Activated T-cell treated with anti-CD3 and anti-CD28 coated beads, Interleukin-2, amount 50 U/mL, for 4 hours (primary cell): ENCODE measurements around the gene GDF15. TPM values are rescaled to one million over a fixed set of nuclear protein-coding genes. Genes with fewer than 3 reads are reported as not detected.
"Not testable (repeated sequence)": the region's sequence is repeated elsewhere in the genome, so short reads cannot be mapped to it uniquely, and the experiment has no call there.

Source experiments
- ATAC-seq, 2 donors: fragments of 200-7000 bp; cut with Tn5 transposase; one replicate each; pipeline ENCODE4 v1.10.0; 2021
- DNase-seq: peaks from one replicate; pipeline ENCODE4 v3.0.0-alpha.2; 2020
- H3K27me3 Mint-ChIP-seq: one replicate; pipeline ENCODE4 v1.8.0; 2021; ENCODE audit warnings: low read depth, mixed read lengths
- H3K36me3 Mint-ChIP-seq: one replicate; pipeline ENCODE4 v1.8.0; 2022; ENCODE audit warnings: mixed read lengths; ENCODE audit not compliant: insufficient read depth
- H3K4me1 Mint-ChIP-seq: one replicate; pipeline ENCODE4 v1.8.0; 2021; ENCODE audit warnings: low read depth, mixed read lengths
- H3K4me3 Mint-ChIP-seq: one replicate; pipeline ENCODE4 v1.8.0; 2021; ENCODE audit warnings: mild to moderate bottlenecking, moderate library complexity, mixed read lengths
- H3K9me3 Mint-ChIP-seq: one replicate; pipeline ENCODE4 v1.8.0; 2021; ENCODE audit warnings: mixed read lengths
- total RNA-seq, 3 donors: library from RNA; stranded (reverse); gene quantifications; one replicate each; pipeline ENCODE4 v1.2.1, GENCODE V29; 2021

GDF15 gene
- total RNA-seq, 3 donors from 2014 or later = 0.53 to 0.71 (median 0.56) TPM

DNA sequence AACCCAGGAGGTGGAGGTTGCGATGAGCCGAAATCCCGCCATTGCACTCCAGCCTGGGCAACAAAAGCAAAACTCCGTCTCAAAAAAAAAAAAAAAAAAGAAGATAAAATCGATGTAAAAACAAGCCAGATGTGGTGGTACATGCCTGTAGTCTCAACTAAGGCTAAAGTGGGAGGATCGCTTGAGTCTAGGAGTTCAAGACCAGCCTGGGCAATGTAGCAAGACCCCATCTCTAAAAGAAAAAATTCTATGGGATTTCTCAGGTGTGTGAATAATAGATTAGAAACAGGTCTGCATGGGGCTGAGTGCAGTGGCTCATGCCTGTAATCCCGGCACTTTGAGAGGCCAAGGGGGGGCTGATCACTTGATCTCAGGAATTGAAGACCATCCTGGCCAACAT, 34.4 kb upstream of the GDF15 start:
- H3K9me3 Mint-ChIP-seq = no peaks in the 10 kb centered on the region
- no peak for DNase-seq
- H3K4me3 Mint-ChIP-seq = no peak overlapping the region
- H3K4me1 Mint-ChIP-seq = no peaks in the 10 kb centered on the region
- peaks cover 25% of the 10 kb centered on the region for H3K36me3 Mint-ChIP-seq
- no peak for ATAC-seq
- no peaks in the 10 kb centered on the region for H3K27me3 Mint-ChIP-seq

DNA sequence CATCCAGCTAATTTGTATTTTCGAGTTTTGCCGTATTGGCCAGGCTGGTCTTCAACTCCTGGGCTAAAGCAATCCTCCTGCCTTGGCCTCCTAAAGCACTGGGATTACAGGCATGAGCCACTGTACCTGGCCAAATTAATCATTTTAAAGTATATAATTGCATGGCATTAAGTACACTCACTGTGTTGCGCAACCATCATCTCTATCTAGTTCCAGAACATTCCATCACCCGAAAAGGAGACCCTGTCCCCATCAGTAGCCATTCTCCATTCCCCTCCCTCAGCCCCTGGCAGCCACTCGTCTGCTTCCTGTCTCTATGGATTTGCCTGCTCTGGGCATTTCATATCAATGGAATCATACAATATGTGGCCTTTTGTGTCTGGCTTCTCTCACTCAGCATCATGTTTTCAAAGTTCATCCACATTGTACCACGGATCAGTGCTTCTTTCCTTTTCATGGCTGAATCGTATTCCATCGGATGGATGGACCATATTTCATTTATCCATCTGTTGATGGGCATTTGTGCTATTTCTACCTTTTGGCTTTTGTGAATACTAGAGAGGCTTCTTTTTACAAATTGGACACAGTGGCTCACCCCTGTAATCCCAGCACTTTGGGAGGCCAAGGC, 32.5 kb upstream of the GDF15 start:
- no peaks in the 10 kb centered on the region for H3K4me1 Mint-ChIP-seq
- DNase-seq = no peak
- peaks cover 19% of the 10 kb centered on the region for H3K36me3 Mint-ChIP-seq
- no peak for ATAC-seq
- no peaks in the 10 kb centered on the region for H3K27me3 Mint-ChIP-seq
- no peaks in the 10 kb centered on the region for H3K9me3 Mint-ChIP-seq
- H3K4me3 Mint-ChIP-seq = no peak overlapping the region

DNA sequence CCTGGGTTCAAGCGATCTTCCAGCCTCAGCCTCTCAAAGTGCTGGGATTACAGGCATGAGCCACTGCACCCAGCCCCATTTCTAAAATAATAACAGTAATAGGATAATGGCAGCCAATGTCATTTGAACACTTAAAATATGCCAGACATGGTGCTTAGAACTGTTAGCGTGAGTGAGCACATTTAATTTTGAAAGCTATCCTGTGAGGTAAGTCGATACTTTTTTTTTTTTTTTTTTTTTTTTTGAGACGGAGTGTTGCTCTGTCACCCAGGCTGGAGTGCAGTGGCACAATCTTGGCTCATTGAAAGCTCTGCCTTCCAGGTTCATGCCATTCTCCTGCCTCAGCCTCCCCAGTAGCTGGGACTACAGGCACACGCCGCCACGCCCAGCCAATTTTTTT, 31.2 kb upstream of the GDF15 start:
- not testable (repeated sequence) for H3K4me3 Mint-ChIP-seq, H3K27me3 Mint-ChIP-seq, DNase-seq, H3K4me1 Mint-ChIP-seq, ATAC-seq, H3K9me3 Mint-ChIP-seq
- H3K36me3 Mint-ChIP-seq = peaks cover 28% of the 10 kb centered on the region

DNA sequence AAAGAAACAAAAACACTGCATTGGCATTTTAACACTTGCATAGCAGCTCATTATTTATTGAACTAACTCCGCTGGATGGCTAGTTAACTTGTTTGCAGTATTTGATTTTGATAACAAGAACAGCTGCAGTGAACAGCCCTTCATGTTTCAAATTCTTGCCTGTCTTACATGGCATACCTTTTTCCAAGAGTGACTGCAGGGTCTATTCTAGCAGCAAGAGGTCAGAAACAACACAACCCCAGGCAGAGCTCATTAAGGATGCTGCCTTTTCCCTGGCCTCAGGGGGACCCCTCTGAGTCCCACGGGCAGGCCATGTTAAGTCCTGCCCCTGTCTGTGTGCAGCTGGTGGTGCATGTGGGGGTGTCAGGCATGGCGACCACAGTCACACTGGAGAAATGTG, 28.9 kb upstream of the GDF15 start:
- no peaks in the 10 kb centered on the region for H3K27me3 Mint-ChIP-seq
- DNase-seq = no peak
- peaks cover 27% of the 10 kb centered on the region for H3K36me3 Mint-ChIP-seq
- H3K9me3 Mint-ChIP-seq = no peaks in the 10 kb centered on the region
- no peak overlapping the region for H3K4me3 Mint-ChIP-seq
- ATAC-seq = no peak
- H3K4me1 Mint-ChIP-seq = no peaks in the 10 kb centered on the region

DNA sequence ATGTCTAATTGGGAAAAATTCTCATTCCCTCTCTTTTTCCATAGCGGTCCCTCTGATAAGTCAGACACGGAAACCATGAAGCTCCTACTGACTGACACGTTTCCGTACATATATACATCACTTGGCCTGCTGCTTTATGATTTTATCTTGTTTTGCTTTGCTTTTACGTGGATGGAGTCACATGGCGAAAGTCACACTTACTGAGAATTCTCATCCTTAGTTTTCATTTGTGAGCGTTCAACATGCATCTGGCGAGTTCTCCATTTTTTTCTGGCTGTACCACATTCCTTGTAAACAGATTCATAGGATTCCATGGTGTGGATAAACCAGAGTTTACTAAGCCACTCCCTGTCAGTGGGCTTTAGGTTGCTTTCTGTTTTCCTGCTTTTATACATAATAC, 24.3 kb upstream of the GDF15 start:
- ATAC-seq (no peak), DNase-seq (no peak)
- Mint-ChIP-seq H3K27me3 (no peaks in the 10 kb centered on the region), H3K4me3 (no peak overlapping the region), H3K9me3 (no peaks in the 10 kb centered on the region), H3K36me3 (peaks cover 36% of the 10 kb centered on the region), H3K4me1 (no peaks in the 10 kb centered on the region)

DNA sequence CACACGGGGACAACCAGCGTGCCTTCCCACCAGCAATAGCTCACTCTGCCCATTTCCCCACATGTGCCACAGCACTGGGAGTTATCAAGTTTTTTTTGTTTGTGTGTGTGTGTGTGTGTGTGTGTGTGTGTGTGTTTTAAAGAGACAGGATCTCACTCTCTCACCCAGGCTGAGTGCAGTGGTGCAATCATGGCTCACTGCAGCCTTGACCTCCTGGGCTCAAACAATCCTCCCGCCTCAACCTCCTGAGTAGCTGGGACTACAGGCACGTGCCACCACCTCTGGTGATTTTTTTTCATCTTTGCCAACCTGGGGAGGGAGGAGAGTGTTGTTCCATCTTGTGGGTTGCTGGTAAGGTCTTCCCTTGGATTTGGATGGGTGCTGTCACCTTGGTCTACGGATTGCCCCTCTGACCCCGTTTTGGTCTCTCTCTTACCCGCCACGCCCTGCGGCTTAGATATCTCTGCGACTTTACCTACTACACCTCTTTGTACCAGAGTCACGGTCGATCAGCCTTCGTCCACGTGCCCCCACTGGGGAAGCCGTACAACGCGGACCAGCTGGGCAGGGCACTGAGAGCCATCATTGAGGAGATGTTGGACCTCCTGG, 22.9 kb upstream of the GDF15 start:
- no peaks in the 10 kb centered on the region for H3K27me3 Mint-ChIP-seq
- no peak for ATAC-seq
- no peak for DNase-seq
- H3K9me3 Mint-ChIP-seq = no peaks in the 10 kb centered on the region
- H3K4me3 Mint-ChIP-seq = no peak overlapping the region
- no peaks in the 10 kb centered on the region for H3K4me1 Mint-ChIP-seq
- H3K36me3 Mint-ChIP-seq = peaks cover 36% of the 10 kb centered on the region

DNA sequence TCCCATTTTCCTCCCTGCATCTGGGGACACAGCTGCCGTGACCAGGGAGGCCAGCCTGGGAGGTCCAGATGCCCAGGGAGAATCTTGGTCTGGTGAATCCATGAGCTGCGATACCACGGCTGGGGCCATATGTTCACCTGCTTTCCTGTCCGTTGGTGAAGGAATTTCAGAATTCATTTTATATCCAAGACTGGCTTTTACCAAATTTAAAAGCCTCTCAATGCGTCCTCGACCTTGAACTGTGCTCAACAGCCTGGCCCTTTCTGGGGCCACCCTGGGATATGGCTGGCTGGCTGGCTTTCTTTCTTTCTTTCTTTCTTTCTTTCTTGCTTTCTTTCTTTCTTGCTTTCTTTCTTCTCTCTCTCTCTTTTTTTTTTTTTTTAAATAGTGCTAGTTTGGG, 22.2 kb upstream of the GDF15 start:
- ATAC-seq (no peak), DNase-seq (no peak)
- Mint-ChIP-seq H3K4me3 (no peak overlapping the region), H3K4me1 (no peaks in the 10 kb centered on the region), H3K36me3 (peaks cover 31% of the 10 kb centered on the region), H3K9me3 (no peaks in the 10 kb centered on the region), H3K27me3 (no peaks in the 10 kb centered on the region)

DNA sequence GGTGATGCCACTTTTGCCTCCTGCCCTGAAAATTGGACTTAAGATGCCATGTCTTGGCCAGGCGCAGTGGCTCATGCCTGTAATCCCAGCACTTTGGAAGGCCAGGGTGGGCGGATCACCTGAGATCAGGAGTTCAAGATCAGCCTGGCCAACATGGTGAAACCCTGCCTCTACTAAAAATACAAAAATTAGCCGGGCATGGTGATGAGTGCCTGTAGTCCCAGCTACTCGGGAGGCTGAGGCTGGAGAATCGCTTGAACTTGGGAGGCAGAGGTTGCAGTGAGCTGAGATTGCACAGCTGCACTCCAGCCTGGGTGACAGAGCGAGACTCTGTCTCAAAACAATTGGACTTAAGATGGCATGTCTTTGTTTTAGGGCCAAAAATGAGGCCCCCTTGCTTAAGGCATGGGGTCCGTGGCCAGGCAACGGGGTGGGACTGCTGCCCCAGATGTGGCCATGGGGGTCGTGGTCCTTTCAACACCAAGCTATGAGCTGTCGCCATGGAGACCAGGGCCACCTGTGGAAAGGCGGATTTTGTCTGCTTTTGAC, 21.6 kb upstream of the GDF15 start:
- not testable (repeated sequence) for H3K9me3 Mint-ChIP-seq
- H3K36me3 Mint-ChIP-seq = peaks cover 28% of the 10 kb centered on the region

DNA sequence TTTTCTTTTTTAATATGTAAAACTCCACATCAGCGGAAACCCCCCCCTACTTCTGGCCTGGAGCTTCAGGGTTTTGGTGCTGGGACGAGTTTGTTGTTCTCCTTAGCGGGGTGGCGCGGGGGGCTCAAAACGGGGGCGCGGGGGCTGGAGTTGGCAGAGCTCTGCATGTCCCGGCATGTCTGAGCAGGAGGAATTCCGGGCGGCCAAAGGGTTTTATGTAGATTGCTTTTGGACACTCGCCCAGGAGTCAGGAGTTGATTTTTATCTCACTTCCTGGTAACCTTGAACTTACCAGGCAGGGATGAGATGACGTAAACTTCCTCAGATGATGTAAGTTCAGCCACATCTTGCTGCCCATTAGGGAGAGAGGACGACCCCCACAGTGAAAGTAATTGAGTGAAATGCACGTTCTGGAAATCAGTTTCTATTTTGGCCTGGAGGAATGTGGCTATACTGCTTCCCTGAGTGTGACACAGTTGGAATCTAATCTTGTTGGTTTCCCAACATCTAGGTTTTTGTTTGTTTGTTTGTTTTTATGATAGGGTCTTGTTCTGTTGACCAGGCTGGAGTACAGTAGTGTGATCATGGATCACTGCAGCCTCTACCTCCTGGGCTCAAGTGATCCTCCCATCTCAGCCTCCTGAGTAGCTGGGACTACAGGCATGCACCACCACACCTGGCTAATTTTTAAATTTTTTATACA, 21.0 kb upstream of the GDF15 start:
- Mint-ChIP-seq H3K36me3 (peaks cover 24% of the 10 kb centered on the region), H3K4me3 (no peak overlapping the region), H3K27me3 (no peaks in the 10 kb centered on the region), H3K9me3 (no peaks in the 10 kb centered on the region), H3K4me1 (no peaks in the 10 kb centered on the region)
- no peak for DNase-seq
- ATAC-seq = no peak

More for the DNA sequence above, 21.6 kb upstream of the GDF15 start:
- not testable (repeated sequence) for H3K4me3 Mint-ChIP-seq, DNase-seq, H3K27me3 Mint-ChIP-seq, ATAC-seq, H3K4me1 Mint-ChIP-seq

DNA sequence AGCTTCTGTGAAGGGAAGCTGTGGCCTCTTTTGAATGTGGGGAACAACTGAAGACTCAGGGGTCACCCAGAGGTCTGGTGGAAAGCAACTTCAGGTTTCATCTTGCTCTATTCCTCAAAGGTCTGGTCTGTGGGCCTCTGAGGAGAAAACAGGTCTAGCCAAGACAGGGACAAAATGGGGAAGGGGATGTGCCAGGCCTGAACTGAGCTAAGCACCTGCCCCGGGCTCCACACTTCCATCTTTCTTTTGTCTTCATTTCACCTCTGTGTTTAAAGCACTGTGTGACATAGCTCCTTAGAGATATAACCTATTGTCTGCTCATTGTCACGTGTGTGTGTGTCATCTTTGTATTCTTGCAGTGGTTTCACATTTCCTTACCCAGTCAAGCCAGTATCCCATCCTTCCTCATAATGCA, 19.9 kb upstream of the GDF15 start:
- peaks cover 24% of the 10 kb centered on the region for H3K36me3 Mint-ChIP-seq
- no peak for DNase-seq
- no peak overlapping the region for H3K4me3 Mint-ChIP-seq
- no peaks in the 10 kb centered on the region for H3K4me1 Mint-ChIP-seq
- no peak for ATAC-seq
- no peaks in the 10 kb centered on the region for H3K27me3 Mint-ChIP-seq
- no peaks in the 10 kb centered on the region for H3K9me3 Mint-ChIP-seq

DNA sequence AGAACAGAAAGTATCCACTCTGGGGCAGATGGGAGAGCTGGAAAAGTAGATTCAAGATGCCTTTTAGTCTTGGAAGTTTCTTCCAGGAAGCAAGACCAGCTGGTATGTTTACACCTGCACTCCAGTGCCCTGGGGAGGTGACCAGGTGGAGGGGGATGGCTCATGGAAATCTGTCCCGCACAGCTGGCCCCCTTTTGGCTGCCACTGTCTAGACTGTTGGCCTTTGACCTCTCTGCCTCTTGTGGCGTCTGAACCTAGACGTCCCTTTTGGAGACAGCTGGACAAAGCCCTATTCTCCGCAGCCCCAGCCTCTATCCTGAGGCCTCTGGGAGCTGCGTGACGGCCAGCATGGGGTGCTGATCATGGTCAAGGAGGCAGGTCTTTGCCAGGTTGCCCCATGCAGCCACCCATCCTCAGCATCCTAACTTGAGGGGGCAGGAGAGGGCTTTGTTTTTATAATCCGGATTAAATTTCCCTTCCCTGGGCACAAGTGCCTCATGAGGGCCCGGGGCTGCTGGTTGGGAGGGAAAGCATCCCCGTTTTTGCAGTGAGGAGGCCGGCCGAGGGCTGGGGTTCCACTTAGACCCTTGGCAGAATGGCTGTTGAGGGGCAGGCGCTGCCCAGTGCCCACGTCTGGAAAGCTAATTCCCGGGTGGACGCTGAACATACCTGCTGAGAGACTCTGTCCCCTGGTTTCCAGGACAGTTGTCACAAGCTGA, 17.3 kb upstream of the GDF15 start:
- no peaks in the 10 kb centered on the region for H3K27me3 Mint-ChIP-seq
- no peaks in the 10 kb centered on the region for H3K9me3 Mint-ChIP-seq
- H3K4me1 Mint-ChIP-seq = peaks cover 3% of the 10 kb centered on the region
- no peak overlapping the region for H3K4me3 Mint-ChIP-seq
- H3K36me3 Mint-ChIP-seq = peaks cover 18% of the 10 kb centered on the region
- ATAC-seq (no peak), DNase-seq (no peak)

DNA sequence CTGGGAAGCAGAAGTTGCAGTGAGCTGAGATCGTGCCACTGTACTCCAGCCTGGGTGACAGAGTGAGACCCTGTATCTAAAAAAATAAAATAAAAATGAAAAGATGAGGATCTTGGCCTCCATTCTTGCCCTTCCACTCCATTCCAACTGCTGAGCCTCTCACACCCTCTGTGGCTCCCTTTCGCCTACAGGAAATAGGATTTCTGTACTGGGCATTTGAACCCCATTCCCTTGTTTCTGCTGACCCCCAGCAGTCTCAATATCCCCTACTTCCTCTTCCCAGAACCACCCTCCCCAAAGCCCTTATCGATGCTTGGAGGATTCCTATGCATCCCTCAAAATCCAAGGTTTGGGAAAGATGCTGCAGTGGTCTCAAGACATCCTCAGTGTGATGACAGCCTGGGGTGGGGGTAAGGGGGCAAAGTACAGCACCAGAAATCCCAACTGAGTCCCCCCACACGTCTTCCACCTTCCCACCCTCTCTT, 12.5 kb upstream of the GDF15 start:
- no peak for DNase-seq
- H3K4me3 Mint-ChIP-seq = no peak overlapping the region
- H3K27me3 Mint-ChIP-seq = peaks cover 2% of the 10 kb centered on the region
- H3K4me1 Mint-ChIP-seq = peaks cover 10% of the 10 kb centered on the region
- no peak for ATAC-seq
- no peaks in the 10 kb centered on the region for H3K9me3 Mint-ChIP-seq
- H3K36me3 Mint-ChIP-seq = no peaks in the 10 kb centered on the region

DNA sequence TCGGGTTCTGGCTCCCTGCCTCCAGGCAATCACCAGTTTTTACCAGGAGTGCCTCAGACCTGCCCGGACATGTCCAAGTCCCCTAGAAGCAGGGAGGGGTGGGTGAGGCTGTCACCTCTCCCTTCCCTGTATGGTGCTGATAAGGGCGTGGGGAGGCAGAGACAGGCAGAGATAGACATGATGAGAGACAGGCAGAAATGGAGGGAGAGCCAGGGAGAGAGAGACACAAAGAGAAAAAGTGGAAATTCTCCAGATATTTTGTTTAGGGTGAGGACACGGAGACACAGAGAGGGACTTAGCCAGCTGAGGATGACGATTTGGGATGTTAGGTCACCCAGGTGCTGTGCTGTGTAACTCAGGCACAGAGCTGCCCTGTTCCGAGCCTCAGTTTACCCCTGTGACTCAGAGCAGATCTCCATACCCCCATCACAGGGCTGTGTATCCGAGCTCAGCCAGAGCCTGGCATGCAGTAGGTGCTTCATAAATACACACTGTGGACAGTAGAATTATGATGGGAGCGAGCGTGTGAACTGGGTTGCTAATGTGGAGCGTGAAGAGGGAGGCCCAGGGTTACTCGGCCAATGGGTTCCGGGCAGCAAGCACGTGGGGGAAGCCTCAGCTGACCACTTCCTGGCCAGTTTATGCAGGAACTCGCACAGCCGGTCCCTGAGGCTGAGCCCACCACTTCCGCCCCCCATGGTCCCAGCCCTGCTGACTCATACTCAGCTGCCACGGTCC, 11.9 kb upstream of the GDF15 start:
- Mint-ChIP-seq H3K9me3 (no peaks in the 10 kb centered on the region), H3K27me3 (peaks cover 2% of the 10 kb centered on the region), H3K4me3 (no peak overlapping the region), H3K36me3 (no peaks in the 10 kb centered on the region), H3K4me1 (peaks cover 10% of the 10 kb centered on the region)
- DNase-seq = no peak
- ATAC-seq = peak; percentile 66 to 87

DNA sequence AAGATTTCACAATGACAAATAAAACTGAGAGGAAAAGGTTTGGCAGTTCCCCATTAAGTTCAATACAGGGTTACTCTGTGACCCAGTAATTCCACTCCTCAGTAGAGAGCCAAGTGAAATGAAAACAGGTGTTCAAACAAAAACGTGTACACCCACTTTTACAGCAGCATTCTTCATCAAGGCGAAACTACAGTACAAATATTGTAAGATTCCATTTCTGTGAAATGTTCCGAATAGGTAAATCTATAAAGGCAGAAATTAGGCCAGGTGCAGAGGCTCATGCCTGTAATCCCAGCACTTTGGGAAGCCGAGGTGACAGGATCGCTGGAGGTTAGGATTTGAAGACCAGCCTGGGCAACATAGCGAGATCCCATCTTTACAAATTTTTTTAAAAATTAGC, 8.9 kb upstream of the GDF15 start:
- H3K4me1 Mint-ChIP-seq = peaks cover 10% of the 10 kb centered on the region
- H3K4me3 Mint-ChIP-seq = no peak overlapping the region
- peaks cover 8% of the 10 kb centered on the region for H3K27me3 Mint-ChIP-seq
- no peak for DNase-seq
- no peak for ATAC-seq
- H3K9me3 Mint-ChIP-seq = no peaks in the 10 kb centered on the region
- H3K36me3 Mint-ChIP-seq = no peaks in the 10 kb centered on the region
